ENCODE data around the gene ZNF444. TPM values are rescaled to one million over a fixed set of nuclear protein-coding genes. Genes with fewer than 3 reads are reported as not detected.

Gene ZNF444
- total RNA-seq, 1 donor from 2014 or later: 40.2 TPM

DNA sequence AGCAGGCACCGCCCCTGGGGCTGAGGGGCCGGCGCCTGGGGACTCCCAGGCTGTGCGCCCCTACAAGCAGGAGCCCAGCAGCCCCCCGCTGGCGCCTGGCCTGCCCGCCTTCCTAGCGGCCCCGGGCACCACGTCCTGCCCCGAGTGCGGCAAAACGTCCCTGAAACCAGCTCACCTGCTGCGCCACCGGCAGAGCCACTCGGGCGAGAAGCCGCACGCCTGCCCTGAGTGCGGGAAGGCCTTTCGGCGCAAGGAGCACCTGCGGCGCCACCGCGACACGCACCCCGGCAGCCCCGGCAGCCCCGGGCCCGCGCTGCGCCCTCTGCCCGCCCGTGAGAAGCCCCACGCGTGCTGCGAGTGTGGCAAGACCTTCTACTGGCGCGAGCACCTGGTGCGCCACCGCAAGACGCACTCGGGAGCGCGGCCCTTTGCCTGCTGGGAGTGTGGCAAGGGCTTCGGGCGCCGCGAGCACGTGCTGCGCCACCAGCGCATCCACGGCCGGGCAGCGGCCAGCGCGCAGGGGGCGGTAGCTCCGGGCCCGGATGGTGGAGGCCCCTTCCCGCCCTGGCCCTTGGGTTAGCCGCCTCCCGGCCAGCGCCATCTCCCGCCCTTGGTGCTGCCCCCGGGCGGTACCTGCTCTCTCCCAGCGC lies 18.7 kb downstream of the ZNF444 start:
- TF ChIP-seq, protein P1, sequence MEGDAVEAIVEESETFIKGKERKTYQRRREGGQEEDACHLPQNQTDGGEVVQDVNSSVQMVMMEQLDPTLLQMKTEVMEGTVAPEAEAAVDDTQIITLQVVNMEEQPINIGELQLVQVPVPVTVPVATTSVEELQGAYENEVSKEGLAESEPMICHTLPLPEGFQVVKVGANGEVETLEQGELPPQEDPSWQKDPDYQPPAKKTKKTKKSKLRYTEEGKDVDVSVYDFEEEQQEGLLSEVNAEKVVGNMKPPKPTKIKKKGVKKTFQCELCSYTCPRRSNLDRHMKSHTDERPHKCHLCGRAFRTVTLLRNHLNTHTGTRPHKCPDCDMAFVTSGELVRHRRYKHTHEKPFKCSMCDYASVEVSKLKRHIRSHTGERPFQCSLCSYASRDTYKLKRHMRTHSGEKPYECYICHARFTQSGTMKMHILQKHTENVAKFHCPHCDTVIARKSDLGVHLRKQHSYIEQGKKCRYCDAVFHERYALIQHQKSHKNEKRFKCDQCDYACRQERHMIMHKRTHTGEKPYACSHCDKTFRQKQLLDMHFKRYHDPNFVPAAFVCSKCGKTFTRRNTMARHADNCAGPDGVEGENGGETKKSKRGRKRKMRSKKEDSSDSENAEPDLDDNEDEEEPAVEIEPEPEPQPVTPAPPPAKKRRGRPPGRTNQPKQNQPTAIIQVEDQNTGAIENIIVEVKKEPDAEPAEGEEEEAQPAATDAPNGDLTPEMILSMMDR (conservative IDR thresholded peaks at IDR 0.05; ENCODE audit: low read depth, low read length): no peak
- DNase-seq (ENCODE audit: low read depth): no peak
- H3K4me3 ChIP-seq (ENCODE audit: low read depth, low read length): no peak overlapping the region

DNA sequence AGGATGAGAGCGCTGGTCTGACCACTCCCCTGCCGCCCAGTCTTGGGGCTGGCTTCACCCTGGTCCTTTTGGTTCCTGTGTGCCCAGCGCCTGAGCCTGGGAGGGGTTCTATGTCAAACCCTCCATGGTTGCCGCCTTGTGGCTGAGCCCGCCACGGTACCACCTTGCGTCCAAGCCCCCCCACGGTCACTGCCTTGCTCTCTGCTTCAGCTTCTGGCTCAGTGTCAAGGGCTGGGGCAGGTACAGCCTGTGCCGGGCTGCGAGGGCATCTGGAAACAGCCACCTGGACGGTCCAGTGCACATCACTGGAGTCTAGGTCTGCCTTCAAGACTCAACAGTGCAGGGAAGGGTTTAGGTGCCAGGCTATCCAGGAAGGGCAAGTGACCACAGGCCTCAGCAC lies 20.4 kb downstream of the ZNF444 start:
- H3K4me3 ChIP-seq (ENCODE audit: low read depth, low read length): no peak overlapping the region
- no peak for DNase-seq (ENCODE audit: low read depth)
- TF ChIP-seq, protein P1 (conservative IDR thresholded peaks at IDR 0.05; ENCODE audit: low read depth, low read length): no peak

DNA sequence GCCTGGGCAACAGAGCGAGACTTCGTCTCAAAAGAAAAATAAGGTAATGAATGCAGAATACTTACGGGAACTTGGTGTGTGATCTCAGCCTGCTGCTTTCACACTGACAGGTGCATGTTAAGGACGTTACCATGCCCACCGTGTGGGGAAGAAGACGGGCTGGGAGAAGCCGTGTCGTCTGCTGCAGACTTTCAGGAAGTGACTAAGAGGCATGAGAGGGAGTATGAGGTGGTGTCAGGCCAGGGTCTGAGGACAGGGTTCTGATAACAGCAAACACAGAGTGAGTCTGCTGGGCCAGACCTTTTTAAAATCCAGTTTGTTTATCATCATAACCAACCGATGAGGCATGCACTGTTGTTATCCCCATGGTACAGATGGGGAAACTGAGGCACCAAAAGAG lies 21.2 kb downstream of the ZNF444 start:
- TF ChIP-seq, protein P1 (conservative IDR thresholded peaks at IDR 0.05; ENCODE audit: low read depth, low read length): no peak
- DNase-seq (ENCODE audit: low read depth): no peak
- no peak overlapping the region for H3K4me3 ChIP-seq (ENCODE audit: low read depth, low read length)

DNA sequence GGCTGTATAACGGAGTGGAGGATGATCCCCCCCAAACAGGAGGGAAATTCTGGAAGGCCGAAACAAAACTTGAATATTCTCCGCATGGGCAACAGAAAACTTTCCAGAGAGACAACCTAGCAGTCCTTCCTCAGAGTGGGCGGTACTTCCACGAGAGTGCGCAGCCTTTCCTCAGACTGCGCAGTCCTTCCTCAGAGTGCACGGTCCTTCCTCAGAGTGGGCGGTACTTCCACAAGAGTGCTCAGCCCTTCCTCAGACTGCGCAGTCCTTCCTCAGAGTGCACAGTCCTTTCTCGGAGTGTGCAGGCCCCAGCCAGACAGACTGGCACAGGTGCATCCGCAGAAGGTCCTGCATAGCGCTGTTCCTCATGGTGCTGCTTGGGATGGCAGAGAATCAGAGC lies 22.0 kb downstream of the ZNF444 start:
- H3K4me3 ChIP-seq (ENCODE audit: low read depth, low read length): no peak overlapping the region
- DNase-seq (ENCODE audit: low read depth): no peak
- TF ChIP-seq, protein P1 (conservative IDR thresholded peaks at IDR 0.05; ENCODE audit: low read depth, low read length): no peak

DNA sequence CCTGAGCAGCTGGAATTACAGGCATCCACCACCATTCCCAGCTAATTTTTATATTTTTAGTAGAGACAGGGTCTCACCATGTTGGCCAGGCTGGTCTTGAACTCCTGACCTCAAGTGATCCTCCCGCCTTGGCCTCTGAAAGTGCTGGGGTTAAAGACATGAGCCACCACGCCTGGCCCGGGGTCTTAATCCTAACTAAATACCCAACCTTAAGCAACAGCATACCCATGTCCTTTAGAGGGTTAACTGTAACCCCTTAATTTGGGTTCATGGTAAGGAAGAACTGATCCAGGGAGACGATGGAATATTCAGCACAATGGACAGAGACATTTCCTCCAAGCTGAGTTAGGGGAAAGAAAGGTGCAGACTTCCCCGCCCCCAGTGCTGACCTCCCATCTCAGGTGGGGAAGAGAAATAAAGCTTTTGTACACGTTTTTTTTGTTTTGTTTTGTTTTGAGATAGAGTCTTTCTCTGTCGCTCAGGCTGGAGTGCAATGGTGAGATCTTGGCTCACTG lies 26.0 kb downstream of the ZNF444 start:
- no peak for DNase-seq (ENCODE audit: low read depth)
- no peak overlapping the region for H3K4me3 ChIP-seq (ENCODE audit: low read depth, low read length)
- TF ChIP-seq, protein P1 (conservative IDR thresholded peaks at IDR 0.05; ENCODE audit: low read depth, low read length): no peak

DNA sequence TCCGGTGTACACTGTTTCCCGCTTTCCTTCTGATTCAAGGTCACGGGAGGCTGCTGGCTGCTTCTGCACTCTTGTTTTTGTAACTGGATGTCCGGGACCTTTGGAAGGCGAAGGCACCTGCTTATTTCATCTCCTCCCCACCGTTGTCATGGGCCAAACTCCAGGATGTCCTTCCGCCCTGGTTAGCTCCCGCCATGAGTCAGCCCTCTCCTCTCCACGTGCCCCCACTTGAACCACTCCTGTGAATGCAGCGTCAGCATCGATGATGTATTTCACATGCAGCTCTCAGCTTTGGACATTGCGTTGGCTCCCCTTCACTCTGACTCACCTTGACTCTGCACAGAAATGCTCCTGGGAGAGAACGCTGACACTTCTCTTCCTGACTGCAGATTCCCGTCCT lies 29.2 kb downstream of the ZNF444 start:
- peak; percentile 89 for DNase-seq (ENCODE audit: low read depth)
- H3K4me3 ChIP-seq (ENCODE audit: low read depth, low read length): peak overlapping the region; percentile 50
- TF ChIP-seq, protein P1 (conservative IDR thresholded peaks at IDR 0.05; ENCODE audit: low read depth, low read length): no peak

DNA sequence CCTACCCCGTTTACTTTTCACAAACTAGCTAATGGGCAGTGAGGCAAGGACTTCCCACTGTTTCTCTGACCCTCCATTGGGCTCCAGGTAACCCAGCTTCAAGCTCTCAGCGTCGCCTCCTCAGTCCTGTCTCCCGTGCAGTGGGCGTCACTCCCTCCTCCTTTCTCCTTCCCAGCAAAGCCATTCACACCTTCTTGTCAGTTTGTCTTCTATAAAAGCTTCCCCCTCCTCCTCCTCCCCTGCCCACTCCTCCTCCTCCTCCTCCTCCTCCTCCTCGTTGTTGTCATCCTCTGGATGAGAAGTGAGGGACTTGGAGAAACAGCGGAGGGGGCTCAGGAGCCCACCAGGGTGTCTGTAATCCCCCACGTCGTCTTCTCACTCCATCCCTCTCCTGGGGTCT lies 33.0 kb downstream of the ZNF444 start:
- TF ChIP-seq, protein P1 (conservative IDR thresholded peaks at IDR 0.05; ENCODE audit: low read depth, low read length): no peak
- no peak for DNase-seq (ENCODE audit: low read depth)
- no peak overlapping the region for H3K4me3 ChIP-seq (ENCODE audit: low read depth, low read length)
